GM19438 (cell line): Measurements from ENCODE around the gene SNU13.
"Not testable (repeated sequence)": the region's sequence is repeated elsewhere in the genome, so short reads cannot be mapped to it uniquely, and the experiment has no call there.

Source experiments
- ATAC-seq: cut with Tn5 transposase; IDR thresholded peaks from one replicate; pipeline ENCODE4 v1.9.1; 2021; ENCODE audit warnings: low read depth; ENCODE audit not compliant: unreplicated experiment

SNU13 gene

DNA sequence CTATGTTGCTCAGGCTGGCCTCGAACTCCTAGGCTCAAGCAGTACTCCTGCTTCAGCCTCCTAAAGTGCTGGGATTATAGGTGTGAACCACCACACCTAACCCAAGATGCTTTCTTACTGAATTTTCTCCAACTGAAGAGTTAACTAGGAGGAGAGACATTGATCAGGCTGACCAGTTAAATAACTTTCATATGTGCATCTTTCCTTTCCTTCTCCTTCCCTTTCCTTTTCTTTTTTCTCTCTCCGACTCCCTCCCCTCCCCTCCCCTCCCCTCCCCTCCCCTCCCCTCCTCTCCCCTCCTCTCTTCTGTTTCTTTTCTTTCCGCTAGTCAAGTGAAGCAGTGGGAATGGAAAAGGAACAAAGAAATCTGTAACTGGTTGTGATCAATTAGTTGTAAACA lies 40.9 kb downstream of the SNU13 start:
- ATAC-seq: no peak

DNA sequence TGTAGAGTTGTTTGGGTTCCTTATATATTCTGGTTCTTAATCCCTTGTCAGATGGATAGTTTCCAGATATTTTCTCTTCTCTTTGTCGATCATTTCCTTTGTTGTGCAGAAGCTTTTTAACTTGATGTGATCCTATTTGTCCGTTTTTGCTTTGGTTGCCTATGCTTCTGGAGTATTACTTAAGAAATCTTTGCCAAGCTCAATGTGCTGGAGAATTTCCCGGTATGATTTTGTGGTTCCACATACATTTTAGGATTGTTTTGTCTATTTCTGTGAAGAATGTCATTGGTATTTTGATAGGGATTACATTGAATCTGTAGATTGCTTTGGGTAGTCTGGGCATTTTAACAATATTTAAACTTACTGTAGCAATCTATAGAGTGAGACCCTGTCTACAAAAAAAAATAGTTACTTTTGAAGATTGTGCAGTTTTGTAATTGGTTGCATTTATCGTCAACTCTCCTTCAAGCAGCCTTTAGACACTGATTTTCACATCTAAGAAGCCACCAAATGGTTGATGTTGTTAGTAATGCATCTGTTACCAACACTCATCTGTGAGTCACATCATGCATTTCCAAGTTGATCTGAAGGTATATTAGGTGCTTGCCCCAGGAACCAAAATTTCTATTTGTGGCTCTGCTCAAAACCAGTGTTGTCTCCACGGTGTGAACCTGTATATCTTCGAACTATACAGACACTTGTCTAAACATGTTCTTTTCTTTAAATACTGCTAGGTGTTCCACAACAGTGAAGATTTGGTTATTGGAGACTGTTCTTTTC lies 46.1 kb downstream of the SNU13 start:
- ATAC-seq: no peak

DNA sequence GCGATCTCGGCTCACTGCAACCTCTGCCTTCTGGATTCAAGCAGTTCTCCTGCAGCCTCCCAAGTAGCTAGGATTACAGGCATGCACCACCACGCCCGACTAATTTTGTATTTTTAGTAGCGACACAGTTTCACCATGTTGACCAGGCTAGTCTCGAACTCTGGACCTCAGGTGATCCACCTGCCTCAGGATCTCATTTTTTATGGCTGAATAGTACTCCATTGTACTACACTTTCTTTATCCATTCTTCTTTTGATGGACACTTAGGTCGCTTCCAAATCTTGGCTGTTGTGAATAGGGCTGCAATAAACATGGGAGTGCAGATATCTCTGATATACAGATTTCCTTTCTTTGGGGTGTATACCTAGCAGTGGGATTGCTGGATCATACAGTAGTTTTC lies 46.8 kb downstream of the SNU13 start:
- no peak for ATAC-seq

GRCh38 chr22:41638748-41639147 lies 49.9 kb downstream of the SNU13 start:
- ATAC-seq: no peak

- no peak for ATAC-seq
These were observed 50.5 kb downstream of the SNU13 start for GRCh38 chr22:41638124-41638523.

DNA sequence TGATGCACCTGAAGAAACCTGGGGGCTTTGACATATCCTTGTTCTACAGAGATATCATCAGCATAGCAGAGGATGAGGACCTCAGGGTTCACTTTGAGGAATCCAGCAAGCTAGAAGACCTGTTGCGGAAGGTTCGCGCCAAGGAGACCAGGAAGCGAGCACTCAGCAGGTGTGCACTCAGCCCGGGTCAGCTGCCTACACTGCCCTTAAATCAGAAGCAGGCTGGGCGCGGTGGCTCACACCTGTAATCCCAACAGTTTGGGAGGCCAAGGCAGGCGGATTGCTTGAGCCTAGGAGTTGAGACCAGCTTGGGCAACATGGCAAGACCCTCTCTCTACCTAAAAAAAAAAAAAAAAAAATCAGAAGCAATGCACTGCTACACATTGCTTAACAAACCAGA lies 51.0 kb downstream of the SNU13 start:
- ATAC-seq: not testable (repeated sequence)

GRCh38 chr22:41636467-41636866 lies 52.2 kb downstream of the SNU13 start:
- ATAC-seq: no peak

DNA sequence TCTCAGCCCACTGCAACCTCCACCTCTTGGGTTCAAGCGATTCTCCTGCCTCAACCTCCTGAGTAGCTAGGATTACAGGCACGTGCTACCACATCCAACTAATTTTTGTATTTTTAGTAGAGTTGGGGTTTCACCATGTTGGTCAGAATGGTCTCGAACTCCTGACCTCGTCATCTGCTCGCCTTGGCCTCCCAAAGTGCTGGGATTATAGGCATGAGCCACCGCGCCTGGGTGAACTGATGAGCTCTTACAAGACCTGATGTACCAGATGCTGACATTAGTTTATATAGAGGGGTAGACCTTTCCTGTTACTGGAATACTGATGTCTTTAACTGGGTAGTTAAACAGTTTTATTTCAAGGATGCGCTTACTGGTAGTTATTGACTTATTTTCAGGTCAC lies 54.1 kb downstream of the SNU13 start:
- not testable (repeated sequence) for ATAC-seq

GRCh38 chr22:41631615-41632014 lies 57.1 kb downstream of the SNU13 start:
- ATAC-seq: not testable (repeated sequence)

GRCh38 chr22:41631115-41631514 lies 57.6 kb downstream of the SNU13 start:
- ATAC-seq: not testable (repeated sequence)

- ATAC-seq: no peak
These were observed 63.1 kb downstream of the SNU13 start for GRCh38 chr22:41625577-41625976.
